HG03064 (cell line): ENCODE data around the gene TMEM132C.

Source experiments
- ATAC-seq: cut with Tn5 transposase; IDR thresholded peaks from one replicate; pipeline ENCODE4 v1.9.1; 2021; ENCODE audit warnings: low read depth; ENCODE audit not compliant: unreplicated experiment

Gene TMEM132C

DNA sequence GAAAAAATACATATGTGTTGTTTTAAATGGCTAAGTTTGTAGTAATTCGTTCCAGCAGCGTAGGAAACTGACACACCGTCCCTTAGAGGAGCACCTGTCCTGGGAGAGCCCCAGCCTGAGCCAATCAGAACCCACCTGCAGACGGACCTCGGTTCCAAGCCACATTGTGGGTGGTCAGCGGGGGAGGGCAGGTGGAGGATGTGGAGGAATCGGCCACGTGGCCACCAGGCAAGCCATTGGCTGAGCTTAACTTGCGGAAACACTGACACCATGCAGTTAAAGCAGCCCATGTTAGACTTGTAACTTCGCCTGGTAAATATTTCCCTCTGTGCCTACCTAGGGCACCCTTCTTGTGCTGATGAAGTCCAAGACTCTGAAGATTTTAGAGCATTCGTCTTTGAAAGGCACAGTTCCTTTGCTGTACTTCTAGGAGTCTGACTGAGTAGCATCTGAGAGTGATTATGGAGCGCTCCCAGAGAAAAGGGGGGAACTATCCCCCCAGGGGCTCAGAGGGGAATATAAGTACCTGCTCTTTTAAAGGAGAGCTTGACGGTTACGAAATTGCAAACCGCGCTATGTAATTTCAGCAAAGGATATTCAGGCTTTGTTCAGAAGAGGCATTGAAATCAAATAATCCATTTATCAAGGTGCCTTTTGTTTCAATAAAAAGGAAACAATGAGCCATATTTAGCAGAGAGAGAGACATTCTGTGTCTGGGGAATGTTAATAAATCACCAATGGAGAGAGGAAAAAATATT, 135.7 kb downstream of the TMEM132C start:
- ATAC-seq: no peak

DNA sequence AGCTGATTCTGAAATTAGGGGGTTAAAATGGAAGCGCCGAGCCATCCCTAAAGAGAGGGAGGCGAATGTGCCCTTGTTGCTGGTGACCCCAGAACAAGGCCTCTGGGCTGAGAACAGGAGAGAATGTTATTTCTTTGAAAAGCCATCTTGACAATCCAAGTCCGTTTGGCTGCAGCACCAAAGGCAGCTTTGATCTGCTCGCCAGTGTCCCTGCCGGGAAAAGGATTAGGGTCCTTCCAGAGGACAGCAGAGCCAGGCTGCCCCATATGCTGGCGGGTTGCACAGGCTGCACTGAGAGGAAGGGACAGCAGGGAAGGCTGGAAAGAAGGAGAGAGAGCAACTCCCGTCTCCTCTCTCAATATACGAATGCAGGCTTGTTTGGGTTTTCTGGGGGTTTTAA, 141.7 kb downstream of the TMEM132C start:
- no peak for ATAC-seq

DNA sequence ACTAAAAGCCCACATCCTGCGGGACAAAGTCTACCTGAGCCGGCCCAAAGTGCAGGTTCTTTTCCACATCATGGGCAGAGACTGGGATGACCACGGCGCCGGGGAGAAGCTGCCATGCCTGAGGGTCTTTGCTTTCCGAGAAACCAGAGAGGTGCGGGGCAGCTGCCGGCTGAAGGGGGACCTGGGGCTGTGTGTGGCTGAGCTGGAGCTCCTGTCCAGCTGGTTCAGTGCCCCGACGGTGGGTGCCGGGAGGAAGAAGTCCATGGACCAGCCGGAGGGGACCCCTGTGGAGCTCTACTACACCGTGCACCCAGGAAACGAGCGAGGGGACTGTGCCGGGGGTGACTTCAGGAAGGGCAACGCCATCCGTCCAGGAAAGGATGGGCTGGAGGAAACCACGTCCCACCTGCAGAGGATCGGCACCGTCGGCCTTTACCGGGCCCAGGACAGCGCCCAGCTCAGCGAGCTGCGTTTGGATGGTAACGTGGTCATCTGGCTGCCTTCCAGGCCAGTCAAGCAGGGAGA, 148.1 kb downstream of the TMEM132C start:
- ATAC-seq: no peak

DNA sequence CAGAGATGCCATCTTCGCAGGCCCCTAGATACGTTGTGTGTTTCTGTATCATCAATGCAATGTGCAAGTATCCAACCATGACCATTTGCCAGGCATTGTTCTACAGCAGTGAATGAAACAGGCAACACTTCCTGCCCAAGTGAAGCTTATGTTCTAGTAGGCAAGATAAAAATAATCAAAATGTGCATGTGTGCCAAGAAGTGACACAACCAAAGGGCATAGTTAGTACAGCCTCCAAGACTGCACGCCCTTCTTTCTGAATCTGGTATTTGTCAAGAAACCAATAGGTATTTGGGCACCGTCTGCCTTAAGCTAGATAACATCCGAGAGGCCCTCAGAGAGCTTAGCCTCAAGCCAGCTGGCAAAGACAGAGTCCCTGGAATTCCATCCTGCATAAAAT, 152.0 kb downstream of the TMEM132C start:
- no peak for ATAC-seq

DNA sequence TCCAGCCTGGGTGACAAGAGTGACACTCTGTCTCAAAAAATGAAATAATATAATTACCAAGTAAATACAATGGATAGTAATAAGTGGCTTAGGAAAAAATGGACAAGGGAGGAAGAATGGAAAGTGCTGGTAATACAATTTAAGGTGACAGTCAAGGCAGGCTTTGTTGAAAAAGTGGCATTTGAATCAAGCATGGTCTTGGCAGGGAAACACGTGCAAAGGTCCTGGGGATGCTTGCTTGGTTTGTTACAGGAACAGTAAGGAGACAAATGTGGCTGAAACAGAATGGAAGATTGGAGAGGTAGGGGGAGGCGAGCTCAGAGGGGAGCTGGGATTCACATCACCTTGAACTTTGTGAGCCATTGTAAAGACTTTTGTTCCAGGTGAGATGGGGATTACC, 153.2 kb downstream of the TMEM132C start:
- no peak for ATAC-seq

DNA sequence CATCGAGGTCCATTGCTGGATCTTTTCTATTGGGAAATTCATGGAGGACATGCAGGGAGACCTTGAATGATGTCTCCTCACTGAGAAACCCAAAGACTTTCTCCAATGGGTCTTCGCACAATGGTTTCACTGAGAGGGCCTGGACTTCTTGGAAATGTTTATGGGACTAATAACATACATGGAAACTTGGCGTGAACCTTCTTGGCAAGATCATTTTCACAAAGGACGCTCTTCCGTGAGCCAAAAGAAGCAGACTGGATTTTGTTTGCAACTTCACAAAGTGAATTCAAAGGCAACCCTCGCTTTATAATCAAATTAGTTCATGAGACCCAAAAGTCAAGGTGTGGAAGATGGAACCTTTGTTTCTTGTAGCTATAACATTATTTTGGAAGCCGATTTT, 154.4 kb downstream of the TMEM132C start:
- no peak for ATAC-seq

DNA sequence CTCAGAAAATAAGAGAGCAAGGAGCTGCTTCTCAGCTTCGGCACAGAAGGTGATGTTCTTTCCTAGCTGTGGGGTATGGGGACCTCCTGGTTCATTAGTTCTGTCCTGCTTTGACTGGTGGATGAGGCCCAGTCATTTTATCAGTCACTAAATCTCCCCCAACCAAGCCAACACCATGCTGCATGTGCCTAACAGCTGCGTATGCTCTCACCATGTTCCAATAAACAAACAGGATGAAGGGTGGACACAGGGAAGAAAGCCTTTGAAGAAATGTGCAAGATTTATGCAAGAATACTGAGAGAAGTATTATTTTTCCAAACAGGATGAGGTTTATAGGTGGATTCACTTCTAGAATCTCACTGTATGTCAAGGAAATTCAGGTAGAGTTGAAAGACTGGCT, 156.2 kb downstream of the TMEM132C start:
- no peak for ATAC-seq

DNA sequence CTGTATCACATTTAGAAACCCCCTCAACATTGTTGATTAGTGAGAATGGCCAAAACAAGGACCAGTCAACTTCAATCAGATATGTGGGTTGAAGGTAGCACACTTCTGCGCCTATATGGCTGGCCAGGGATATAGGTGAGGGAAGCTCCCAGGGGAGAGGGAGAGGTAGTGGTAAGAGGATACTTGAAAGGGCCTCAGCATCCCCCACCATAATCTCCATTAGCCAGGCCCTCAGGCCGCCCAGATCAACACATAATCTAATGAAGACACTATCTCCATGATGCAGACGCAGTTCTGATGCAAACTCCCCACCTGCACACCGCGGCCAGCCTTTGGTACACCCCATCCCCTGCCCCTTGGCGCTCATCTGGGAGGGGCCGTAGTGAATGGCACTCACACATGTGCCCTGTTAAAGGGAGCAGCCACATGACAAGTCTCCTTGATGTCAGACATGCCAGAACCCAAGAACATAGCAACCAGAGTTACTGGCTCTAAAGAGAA, 158.0 kb downstream of the TMEM132C start:
- ATAC-seq: no peak

DNA sequence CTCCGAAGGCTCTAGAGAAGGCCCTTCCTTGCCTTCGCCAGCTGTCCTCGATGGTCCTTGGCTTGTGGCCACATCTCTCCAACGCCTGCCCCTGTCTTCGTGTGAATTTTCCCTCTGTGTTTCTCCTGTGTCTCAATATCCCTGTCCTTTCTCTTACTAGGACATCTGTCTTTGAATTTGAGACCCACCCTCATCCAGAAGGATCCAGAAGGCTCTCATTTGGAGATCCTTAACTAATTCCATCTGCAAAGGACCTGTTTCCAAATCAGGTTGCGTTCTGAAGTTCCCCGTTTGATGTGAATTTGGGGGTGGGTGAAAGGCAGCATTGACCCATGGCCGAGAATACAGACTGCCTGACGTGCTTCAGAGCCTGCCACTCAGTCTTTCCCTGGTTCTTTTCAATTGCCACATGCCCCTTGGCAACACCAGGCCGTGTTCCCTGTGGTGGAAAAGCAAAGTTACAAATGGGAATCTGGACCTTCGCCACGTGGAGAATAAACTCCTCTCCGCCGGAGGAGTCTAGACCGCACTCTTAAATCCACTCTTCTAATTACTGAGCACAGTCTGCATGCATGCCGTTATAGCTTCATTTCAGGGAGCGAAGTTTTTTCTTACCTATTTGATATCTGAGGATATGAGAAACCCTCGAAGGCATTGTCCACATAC, 158.8 kb downstream of the TMEM132C start:
- ATAC-seq: no peak

DNA sequence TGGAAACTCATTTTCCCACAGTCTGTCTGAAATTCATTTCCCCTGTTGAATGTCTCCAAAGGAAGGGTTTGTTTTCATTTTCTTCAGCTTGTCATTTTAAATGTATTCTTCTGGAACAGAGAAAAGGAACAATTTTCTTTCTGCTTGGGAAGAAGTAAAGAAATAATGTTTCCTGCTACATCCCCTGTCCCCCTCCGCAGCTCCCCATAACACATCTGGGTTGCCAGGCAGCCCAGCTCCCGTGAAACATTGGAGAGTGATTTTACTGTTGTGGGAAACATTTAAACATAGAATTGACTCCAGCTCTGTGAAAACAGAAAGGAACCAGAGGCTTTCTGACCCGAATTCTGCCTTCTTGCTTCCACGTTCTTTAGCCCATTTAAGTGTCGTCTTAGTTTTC, 159.5 kb downstream of the TMEM132C start:
- no peak for ATAC-seq

DNA sequence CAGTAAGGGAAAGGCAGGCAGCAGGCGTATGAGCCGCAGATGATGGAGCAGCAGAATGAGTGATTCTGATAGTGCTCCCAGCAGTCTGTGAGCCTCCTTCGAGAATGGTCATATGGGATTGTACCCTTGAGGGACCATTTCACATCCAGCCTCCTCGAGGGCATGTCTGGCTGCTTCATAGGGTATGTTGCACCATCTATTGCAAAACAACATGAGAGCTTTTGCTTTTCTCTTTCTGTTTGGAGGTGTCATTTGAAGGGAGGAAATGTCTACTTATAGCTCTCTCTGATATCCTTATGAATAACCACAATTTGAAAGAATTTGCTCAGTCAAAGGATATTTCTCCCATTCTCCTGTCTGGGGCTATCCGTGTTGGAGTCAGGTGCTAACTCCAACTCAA, 172.8 kb downstream of the TMEM132C start:
- no peak for ATAC-seq

DNA sequence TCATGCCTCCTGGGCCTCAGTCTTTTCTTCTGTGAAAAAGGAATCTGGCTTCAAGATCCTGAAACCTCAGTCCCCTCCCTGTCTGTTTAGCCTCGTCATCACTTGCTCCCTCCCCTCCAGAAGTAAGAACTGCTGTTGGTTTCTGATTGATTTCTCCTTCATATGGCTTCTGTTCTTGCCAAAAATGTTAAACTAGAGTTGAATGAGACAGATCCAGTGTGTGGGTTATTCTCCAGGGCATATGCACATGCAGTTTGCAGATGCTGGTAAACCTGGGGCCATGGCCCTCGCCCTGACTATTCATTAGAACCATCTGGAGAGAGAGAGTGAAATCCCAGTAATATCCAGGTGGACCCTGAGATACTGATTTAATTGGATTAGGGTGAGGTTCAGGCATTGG, 175.1 kb downstream of the TMEM132C start:
- no peak for ATAC-seq

DNA sequence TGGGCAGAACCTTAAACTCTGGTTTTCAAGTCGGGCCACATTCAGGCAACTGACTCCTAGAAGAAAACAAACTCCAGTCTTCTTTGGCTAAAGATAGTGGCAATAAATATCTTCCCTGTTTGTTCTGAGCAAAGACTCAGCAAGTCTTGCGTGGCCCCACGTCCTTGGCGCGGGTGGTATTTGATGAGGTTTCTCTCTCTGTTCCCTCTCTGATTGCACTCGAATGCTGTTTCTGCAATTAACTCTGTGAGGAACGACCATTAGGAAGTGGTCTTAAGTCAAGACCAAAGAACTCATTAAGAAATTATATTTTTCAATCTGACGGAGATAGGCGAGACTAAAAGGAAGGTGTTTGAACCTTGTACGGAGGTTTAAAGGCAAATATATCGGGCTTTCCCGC, 177.6 kb downstream of the TMEM132C start:
- no peak for ATAC-seq

DNA sequence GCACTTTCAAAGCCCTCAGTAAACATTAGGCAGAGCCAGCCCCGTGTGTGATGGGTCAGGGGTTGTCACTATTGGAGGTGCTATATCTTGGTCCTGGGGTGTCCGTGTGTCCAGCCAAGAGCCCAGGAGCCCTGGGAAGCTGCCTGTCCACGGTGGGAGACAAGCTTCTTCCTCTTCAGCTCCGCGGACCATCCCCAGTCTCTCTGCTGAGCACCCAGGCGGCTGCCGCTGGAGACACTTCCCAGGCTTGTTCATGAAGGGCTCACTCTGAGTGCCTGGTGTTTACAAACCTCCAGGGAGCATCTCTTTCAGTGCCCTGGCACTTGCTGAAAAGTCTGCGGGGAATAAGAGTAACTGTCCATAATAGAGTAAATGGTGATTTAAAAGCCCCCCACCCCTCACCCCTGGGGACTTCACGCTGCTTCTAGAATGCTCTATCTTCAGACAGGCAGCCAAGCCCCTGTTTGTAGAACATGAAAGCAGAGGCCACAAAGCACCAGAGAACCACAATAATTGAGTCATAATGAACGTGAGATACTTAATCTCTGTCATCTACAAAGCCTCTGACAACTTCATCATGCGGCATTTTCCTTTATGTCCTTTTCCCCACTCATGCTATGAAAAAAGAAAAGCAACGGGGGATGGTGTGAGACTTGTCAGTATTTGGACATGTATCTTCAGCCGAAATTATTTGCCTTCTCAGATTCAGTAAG, 178.6 kb downstream of the TMEM132C start:
- ATAC-seq: no peak

DNA sequence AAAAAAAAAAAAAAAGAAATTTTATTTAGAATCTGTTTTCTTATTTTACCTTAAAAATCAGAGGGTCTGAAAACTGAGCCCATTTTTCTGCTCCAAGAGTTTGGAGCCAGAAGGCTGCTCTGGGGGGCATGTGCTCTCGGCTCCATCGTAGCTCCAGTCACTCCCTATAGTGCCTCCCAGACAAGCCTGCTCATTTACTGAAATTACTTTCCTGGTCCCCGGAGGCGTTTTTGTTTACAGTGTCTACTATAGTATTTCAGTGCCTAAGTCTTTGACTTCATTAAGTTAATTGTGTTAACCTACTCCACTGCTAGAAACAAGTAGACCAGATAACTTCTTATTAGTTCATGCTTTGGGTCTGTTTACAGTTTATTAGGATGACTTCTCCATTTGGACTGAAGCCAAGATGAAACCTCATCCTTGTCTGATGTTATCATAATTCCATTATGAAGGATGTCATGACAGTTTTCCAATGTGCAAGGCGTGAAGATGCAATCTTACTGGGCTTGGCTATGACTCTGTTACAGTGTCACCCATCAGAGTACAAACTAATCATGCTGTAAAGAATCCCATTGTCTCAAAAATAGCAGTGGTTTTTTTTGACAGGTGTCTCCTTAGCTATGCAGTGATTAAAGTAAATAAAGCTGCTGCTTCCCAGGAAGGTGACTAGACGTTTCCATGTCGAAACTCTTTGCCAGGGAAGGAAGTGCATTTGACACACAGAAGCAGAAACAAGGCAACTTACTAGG, 182.3 kb downstream of the TMEM132C start:
- ATAC-seq: no peak

DNA sequence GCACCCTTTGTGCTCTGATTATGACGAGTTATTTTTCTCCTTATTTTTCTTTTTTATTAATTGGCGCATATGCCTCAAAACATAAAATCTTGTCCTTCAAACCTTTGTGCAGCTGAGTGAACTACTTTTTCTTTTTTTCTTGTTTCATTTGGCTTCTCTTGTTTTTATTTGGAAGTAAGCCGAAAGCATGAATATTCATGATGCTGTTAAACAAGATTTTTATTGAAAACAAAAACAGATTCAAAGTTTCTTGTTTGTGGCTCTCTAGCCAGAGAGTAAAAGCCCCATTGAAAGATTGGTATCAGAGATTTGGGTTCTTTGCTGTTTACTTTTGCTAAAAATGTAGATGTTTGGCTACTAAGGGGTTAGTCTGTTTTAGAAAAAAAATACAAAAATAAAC, 183.8 kb downstream of the TMEM132C start:
- no peak for ATAC-seq

DNA sequence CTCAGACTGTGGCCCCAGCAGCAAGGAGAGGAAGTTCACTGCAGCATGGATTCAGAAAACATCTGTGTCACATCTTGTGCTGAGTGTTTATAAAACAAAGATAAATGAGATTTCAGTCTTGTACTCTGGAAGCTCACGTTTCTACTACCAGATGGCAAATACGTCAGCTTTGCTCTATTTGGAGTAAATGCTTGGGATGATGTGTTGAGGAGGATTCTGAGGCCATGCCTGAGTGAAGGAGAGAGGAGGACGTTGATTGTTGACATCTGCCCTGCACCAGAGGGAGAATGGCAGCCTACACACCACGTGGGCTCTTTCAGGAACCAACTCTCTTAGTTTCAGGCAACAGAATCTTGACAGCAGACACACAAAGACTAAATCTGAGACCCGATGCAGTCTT, 188.9 kb downstream of the TMEM132C start:
- no peak for ATAC-seq

DNA sequence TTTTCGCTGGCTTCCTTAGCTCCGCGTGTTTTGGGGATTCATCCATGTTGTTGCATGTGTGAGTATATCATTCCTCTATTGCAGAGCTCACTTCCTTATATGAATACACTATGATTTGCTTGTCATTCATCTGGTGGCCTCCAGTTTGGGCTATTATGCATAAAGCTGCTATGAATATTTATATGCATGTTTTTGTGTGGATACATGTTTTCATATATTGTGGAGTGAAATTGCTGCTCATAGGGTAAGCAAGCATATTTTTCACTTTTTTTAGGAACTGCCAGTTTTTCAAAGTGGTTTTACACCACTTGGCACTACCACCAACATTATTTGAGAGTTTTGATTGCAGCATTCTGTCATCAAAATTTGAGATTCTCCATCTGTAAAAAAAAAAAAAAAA, 190.0 kb downstream of the TMEM132C start:
- ATAC-seq: no peak

DNA sequence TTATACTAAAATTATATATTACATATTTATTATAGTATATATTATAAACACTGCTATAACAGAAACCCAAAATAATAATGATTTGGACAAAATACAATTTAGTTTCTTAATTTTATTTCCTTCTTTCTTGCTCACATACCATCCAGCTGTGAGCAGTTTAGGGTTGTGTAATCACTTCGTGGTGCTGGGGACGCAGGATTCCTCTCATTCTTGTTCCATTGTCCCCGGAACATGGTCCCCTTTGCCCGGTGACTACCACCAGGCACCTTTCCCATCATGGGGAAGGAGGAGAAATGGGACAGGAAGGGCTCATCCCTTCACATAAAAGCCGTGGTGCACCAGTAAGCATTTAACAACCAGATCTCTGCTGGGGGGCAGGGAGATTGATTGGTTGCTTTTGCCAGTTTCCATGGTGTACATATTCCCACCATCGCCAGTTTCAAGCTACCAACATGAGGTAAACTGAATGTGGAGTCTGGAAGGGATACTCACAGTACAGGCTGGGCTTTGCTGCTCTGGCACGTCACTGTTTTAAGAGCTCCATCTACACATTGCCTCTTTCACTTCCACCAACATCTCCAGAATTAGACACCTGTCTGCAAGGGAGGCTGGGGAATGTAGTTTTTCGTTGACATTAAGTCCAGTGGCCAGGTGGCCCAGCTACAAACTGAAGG, 191.5 kb downstream of the TMEM132C start:
- ATAC-seq: no peak

DNA sequence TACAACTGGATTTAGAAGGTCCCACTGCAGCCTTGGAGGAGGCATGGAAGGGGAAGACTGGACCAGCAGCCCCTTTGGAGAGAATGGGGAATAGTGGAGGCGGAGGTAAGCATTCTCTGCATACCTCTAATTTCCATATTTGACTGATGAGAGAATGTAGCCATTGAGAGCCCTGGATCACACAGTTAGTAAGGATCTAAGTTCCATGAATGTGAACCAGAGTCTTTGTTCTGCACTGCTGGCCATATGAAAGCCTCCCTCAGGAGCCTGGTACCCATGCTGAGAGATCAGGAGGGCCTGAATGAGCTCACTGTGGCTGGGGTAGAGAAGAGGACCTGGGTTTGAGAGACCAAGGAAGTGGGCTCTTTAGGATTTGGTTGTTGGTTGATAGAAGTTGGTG, 192.1 kb downstream of the TMEM132C start:
- no peak for ATAC-seq
